T-cell (primary cell): ENCODE measurements around the gene FUT6. TPM values are rescaled to one million over a fixed set of nuclear protein-coding genes. Genes with fewer than 3 reads are reported as not detected.
A peak's percentile ranks its signal among the peaks of the same experiment; 100 is the strongest.

Source experiments
- ATAC-seq, 4 experiments: fragments of 200-7000 bp in 3 of 4; fragments of 150-1000 bp in 1 of 4; cut with Tn5 transposase; replicated peaks in 1 of 4; 1 replicate in 3 of 4; 2 replicates in 1 of 4; pipeline ENCODE4 v1.10.0; 2021; ENCODE audit warnings: moderate library complexity in 3 of 4, mild to moderate bottlenecking in 2 of 4, moderate number of reproducible peaks in 1 of 4
- CTCF ChIA-PET, 2 donors: fragments of 300-600 bp; sonication (Branson Sonifier 250); formaldehyde crosslinking; loops; one replicate each; lab custom pipeline; 2022; ENCODE audit warnings: antibody characterized with exemption in 2 of 2; lab: Charles Lee
- POLR2A ChIA-PET, 2 donors: fragments of 300-600 bp; sonication (Branson Sonifier 250); formaldehyde crosslinking; loops; one replicate each; lab custom pipeline; 2022; ENCODE audit warnings: antibody characterized with exemption in 2 of 2; lab: Charles Lee
- DNase-seq, 35 experiments: peaks; one replicate each; pipeline versions ENCODE4 v3.0.0 to v3.0.0-alpha.2; 2013 to 2023
- H3K27ac ChIP-seq: one replicate; pipeline ENCODE4 v1.5.1; 2013; ENCODE audit warnings: low read length
- H3K27me3 ChIP-seq, 2 experiments: replicated peaks in 1 of 2; 1 replicate in 1 of 2; 2 replicates in 1 of 2; pipeline versions ENCODE4 v1.6.1 to v1.7.0; 2013; ENCODE audit warnings: low read length in 1 of 2, mixed read lengths in 1 of 2; ENCODE audit not compliant: control insufficient read depth in 2 of 2, insufficient read depth in 2 of 2; ENCODE audit errors: extremely low read depth in 1 of 2
- H3K36me3 ChIP-seq, 2 donors: 1 replicate in 1 of 2; 2 replicates in 1 of 2; pipeline versions ENCODE4 v1.6.1 to v1.7.0; 2013; ENCODE audit warnings: low read length in 1 of 2; ENCODE audit not compliant: control insufficient read depth in 2 of 2, insufficient read depth in 1 of 2; ENCODE audit errors: extremely low read depth in 1 of 2
- H3K4me1 ChIP-seq, 2 experiments: 1 replicate in 1 of 2; 2 replicates in 1 of 2; pipeline versions ENCODE4 v1.6.1 to v1.7.0; 2013; ENCODE audit warnings: low read length in 2 of 2, mixed read lengths in 1 of 2; ENCODE audit not compliant: insufficient read depth in 2 of 2, control insufficient read depth in 1 of 2; ENCODE audit errors: extremely low read depth in 1 of 2
- H3K4me3 ChIP-seq, 2 donors: 1 replicate in 1 of 2; 2 replicates in 1 of 2; pipeline versions ENCODE4 v1.5.1 to v1.7.0; 2013; ENCODE audit warnings: mild to moderate bottlenecking in 2 of 2, low read length in 1 of 2, moderate library complexity in 1 of 2; ENCODE audit not compliant: control insufficient read depth in 1 of 2; ENCODE audit errors: extremely low read depth in 1 of 2
- H3K9me3 ChIP-seq: 2 replicates; pipeline ENCODE4 v1.7.0; 2013
- H3K27ac Mint-ChIP-seq, 2 donors: one replicate each; pipeline ENCODE4 v1.8.0; 2020 to 2021; ENCODE audit warnings: mild to moderate bottlenecking in 2 of 2, mixed read lengths in 2 of 2
- H3K27me3 Mint-ChIP-seq, 2 donors: one replicate each; pipeline ENCODE4 v1.8.0; 2021 to 2022; ENCODE audit warnings: mixed read lengths in 2 of 2
- H3K36me3 Mint-ChIP-seq: one replicate; pipeline ENCODE4 v1.8.0; 2021; ENCODE audit warnings: mixed read lengths
- H3K4me1 Mint-ChIP-seq, 3 donors: one replicate each; pipeline ENCODE4 v1.8.0; 2020 to 2022; ENCODE audit warnings: mixed read lengths in 3 of 3, mild to moderate bottlenecking in 1 of 3
- H3K4me3 Mint-ChIP-seq, 3 donors: one replicate each; pipeline ENCODE4 v1.8.0; 2020 to 2022; ENCODE audit warnings: mild to moderate bottlenecking in 3 of 3, mixed read lengths in 3 of 3, moderate library complexity in 3 of 3
- H3K9me3 Mint-ChIP-seq, 3 donors: one replicate each; pipeline ENCODE4 v1.8.0; 2020 to 2022; ENCODE audit warnings: mixed read lengths in 3 of 3
- WGBS: methylation state at CpG from one replicate; pipeline ENCODE4 v1.1.5; 2013; ENCODE audit warnings: missing lambda C conversion rate; ENCODE audit not compliant: insufficient coverage; 5-methylcytosine and 5-hydroxymethylcytosine counted together
- total RNA-seq, 35 experiments: library from RNA in 6 of 35; stranded (reverse) in 6 of 35; fragments of 120-200 nt in 1 of 35; gene quantifications; one replicate each; pipeline versions ENCODE4 v1.2.1 to v1.2.4 and lab custom pipeline; 2013 to 2026

The FUT6 gene
- total RNA-seq, 5 donors from 2014 or later (not counting 1 experiment from before 2014, with no cell fraction given): 0.15 to 0.79 (median 0.35) TPM; not detected in 2

- Mint-ChIP-seq H3K9me3 (no peaks in the 10 kb centered on the region), H3K36me3 (peaks cover 32% of the 10 kb centered on the region), H3K27ac (no peak overlapping the region), H3K4me1 (peaks cover 10 to 20% (median 15%) of the 10 kb centered on the region in 3 donors), H3K4me3 (no peak overlapping the region), H3K27me3 (peaks cover 0 to 3% of the 10 kb centered on the region in 2 donors)
- Histone ChIP-seq H3K4me3 (no peak overlapping the region), H3K9me3 (no peaks in the 10 kb centered on the region), H3K27me3 (no peaks in the 10 kb centered on the region), H3K27ac (no peak overlapping the region), H3K4me1 (peaks cover 4 to 20% of the 10 kb centered on the region in 2 experiments), H3K36me3 (peaks cover 34 to 48% of the 10 kb centered on the region in 2 donors)
- CTCF ChIA-PET: no interaction called here
- ATAC-seq (no peak), DNase-seq (no peak)
- 96% methylated on average over 36 of the region's 44 CpGs for WGBS
- POLR2A ChIA-PET: interaction anchor here in 1 of 2 donors (0.6 kb wide), 2 partner anchors 19 to 117 kb away, joined by 4 to 9 read pairs; partner anchors contain the start of gene NDUFA11
Measured at GRCh38 chr19:5786593-5787408, 52.7 kb downstream of the FUT6 start.

GRCh38 chr19:5785423-5785822 is 54.1 kb downstream of the FUT6 start:
- Histone ChIP-seq H3K27ac (no peak overlapping the region), H3K27me3 (no peaks in the 10 kb centered on the region), H3K36me3 (peaks cover 34 to 48% of the 10 kb centered on the region in 2 donors), H3K4me3 (no peak overlapping the region), H3K9me3 (no peaks in the 10 kb centered on the region), H3K4me1 (peaks cover 4 to 8% of the 10 kb centered on the region in 2 experiments)
- Mint-ChIP-seq H3K9me3 (no peaks in the 10 kb centered on the region), H3K27me3 (no peaks in the 10 kb centered on the region), H3K27ac (no peak overlapping the region), H3K4me1 (peaks cover 7 to 11% (median 9%) of the 10 kb centered on the region in 3 donors), H3K4me3 (no peak overlapping the region), H3K36me3 (peaks cover 27% of the 10 kb centered on the region)
- ATAC-seq (no peak), DNase-seq (no peak)
- POLR2A ChIA-PET: no interaction called here
- CTCF ChIA-PET: no interaction called here
- WGBS: 87% methylated on average over 34 of the region's 37 CpGs

GRCh38 chr19:5784581-5785147 is 54.8 kb downstream of the FUT6 start, which contains the start of gene PRR22:
Gene PRR22, minus strand, starts transcription at chr19:5784746. Its CDS starts 86 bp downstream, at chr19:5784660.
- ATAC-seq (peak in 1 of 4 experiments; percentile 5), DNase-seq (no peak)
- H3K9me3 ChIP-seq: no peaks in the 10 kb centered on the region
- ChIA-PET POLR2A (no interaction called here), CTCF (no interaction called here)
- no peaks in the 10 kb centered on the region for H3K9me3 Mint-ChIP-seq
- no peak within 1 kb of the TSS for H3K4me3 ChIP-seq
- no peak within 1 kb of the TSS for H3K27ac ChIP-seq
- H3K27me3 Mint-ChIP-seq: no peaks in the 10 kb centered on the region
- no peak within 1 kb of the TSS for H3K4me3 Mint-ChIP-seq
- H3K36me3 ChIP-seq: peaks cover 31 to 43% of the 10 kb centered on the region in 2 donors
- no peaks in the 10 kb centered on the region for H3K27me3 ChIP-seq
- peaks cover 22% of the 10 kb centered on the region for H3K36me3 Mint-ChIP-seq
- H3K27ac Mint-ChIP-seq: no peak within 1 kb of the TSS
- WGBS: 95% methylated on average over 8 of the region's 15 CpGs
- H3K4me1 ChIP-seq: peaks cover 0 to under 1% of the 10 kb centered on the region in 2 experiments
- peaks cover under 1 to 5% (median 2%) of the 10 kb centered on the region in 3 donors for H3K4me1 Mint-ChIP-seq

- no peaks in the 10 kb centered on the region for H3K9me3 ChIP-seq
- Mint-ChIP-seq H3K9me3 (no peaks in the 10 kb centered on the region), H3K27me3 (no peaks in the 10 kb centered on the region), H3K4me3 (no peak overlapping the region), H3K36me3 (peaks cover 18% of the 10 kb centered on the region), H3K27ac (no peak overlapping the region), H3K4me1 (peaks cover 0 to 5% (median 0%) of the 10 kb centered on the region in 3 donors)
- peaks cover 23 to 35% of the 10 kb centered on the region in 2 donors for H3K36me3 ChIP-seq
- H3K4me3 ChIP-seq: no peak overlapping the region
- no peak overlapping the region for H3K27ac ChIP-seq
- 92% methylated on average over 39 of the region's 48 CpGs for WGBS
- H3K4me1 ChIP-seq: no peaks in the 10 kb centered on the region
- CTCF ChIA-PET: interaction anchor here in 1 of 2 donors (0.5 kb wide), 1 partner anchor 60 kb away, joined by 3 read pairs; no protein-coding TSS in a partner anchor
- H3K27me3 ChIP-seq: no peaks in the 10 kb centered on the region
- no peak for DNase-seq
- POLR2A ChIA-PET: interaction anchor here in 1 of 2 donors (0.5 kb wide), 1 partner anchor 894 kb away, joined by 3 read pairs; no protein-coding TSS in a partner anchor
- ATAC-seq: peak in 2 of 4 experiments; percentile 10 to 19
Measured at GRCh38 chr19:5782945-5783919, 56.3 kb downstream of the FUT6 start.

- ATAC-seq: no peak
- CTCF ChIA-PET: interaction anchor here in 1 of 2 donors (0.5 kb wide), 1 partner anchor 27 kb away, joined by 3 read pairs; no protein-coding TSS in a partner anchor
- H3K27me3 ChIP-seq: no peaks in the 10 kb centered on the region
Measured at GRCh38 chr19:5782322-5782721, 57.2 kb downstream of the FUT6 start.

More at GRCh38 chr19:5782322-5782721, 57.2 kb downstream of the FUT6 start:
- Histone ChIP-seq H3K9me3 (no peaks in the 10 kb centered on the region), H3K27ac (no peak overlapping the region), H3K4me1 (no peaks in the 10 kb centered on the region), H3K36me3 (peaks cover 23 to 26% of the 10 kb centered on the region in 2 donors), H3K4me3 (no peak overlapping the region)
- DNase-seq: no peak
- no peak overlapping the region for H3K27ac Mint-ChIP-seq
- peaks cover 0 to 5% (median 0%) of the 10 kb centered on the region in 3 donors for H3K4me1 Mint-ChIP-seq
- H3K36me3 Mint-ChIP-seq: peaks cover 14% of the 10 kb centered on the region
- no peaks in the 10 kb centered on the region for H3K27me3 Mint-ChIP-seq
- no peak overlapping the region for H3K4me3 Mint-ChIP-seq
- 87% methylated on average over 5 of the region's 9 CpGs for WGBS
- H3K9me3 Mint-ChIP-seq: no peaks in the 10 kb centered on the region
- POLR2A ChIA-PET: no interaction called here
